ENCODE results near the gene SPATA21.

DNA sequence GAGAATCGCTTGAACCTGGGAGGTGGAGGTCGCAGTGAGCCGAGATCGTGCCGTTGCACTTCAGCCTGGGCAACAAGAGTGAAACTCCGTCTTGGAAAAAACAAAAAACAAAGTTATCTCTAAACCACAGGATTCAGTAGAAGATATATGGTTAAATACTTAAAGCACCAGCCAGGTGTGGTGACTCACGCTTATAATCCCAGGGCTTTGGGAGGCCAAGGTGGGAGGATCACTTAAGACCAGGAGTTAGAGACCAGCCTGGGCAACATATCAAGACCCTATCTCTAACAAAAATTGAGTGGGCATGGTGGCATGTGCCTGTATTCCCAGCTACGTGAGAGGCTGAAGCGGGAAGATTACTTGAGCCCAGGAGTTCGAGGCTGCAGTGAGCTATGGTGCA is 8.9 kb upstream of the SPATA21 start:
- TF ChIP-seq, protein P1, sequence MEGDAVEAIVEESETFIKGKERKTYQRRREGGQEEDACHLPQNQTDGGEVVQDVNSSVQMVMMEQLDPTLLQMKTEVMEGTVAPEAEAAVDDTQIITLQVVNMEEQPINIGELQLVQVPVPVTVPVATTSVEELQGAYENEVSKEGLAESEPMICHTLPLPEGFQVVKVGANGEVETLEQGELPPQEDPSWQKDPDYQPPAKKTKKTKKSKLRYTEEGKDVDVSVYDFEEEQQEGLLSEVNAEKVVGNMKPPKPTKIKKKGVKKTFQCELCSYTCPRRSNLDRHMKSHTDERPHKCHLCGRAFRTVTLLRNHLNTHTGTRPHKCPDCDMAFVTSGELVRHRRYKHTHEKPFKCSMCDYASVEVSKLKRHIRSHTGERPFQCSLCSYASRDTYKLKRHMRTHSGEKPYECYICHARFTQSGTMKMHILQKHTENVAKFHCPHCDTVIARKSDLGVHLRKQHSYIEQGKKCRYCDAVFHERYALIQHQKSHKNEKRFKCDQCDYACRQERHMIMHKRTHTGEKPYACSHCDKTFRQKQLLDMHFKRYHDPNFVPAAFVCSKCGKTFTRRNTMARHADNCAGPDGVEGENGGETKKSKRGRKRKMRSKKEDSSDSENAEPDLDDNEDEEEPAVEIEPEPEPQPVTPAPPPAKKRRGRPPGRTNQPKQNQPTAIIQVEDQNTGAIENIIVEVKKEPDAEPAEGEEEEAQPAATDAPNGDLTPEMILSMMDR (IDR thresholded peaks at IDR 0.05) = no peak
- no peak for TF ChIP-seq POLR2A (IDR thresholded peaks at IDR 0.05)
